ENCODE data around the gene TJP3.

The TJP3 gene

GRCh38 chr19:3671680-3672574 is 36.3 kb upstream of the TJP3 start:
- in situ Hi-C loops (cut with HindIII; ENCODE audit: low sequenced_read_pairs), result no loop called here

DNA sequence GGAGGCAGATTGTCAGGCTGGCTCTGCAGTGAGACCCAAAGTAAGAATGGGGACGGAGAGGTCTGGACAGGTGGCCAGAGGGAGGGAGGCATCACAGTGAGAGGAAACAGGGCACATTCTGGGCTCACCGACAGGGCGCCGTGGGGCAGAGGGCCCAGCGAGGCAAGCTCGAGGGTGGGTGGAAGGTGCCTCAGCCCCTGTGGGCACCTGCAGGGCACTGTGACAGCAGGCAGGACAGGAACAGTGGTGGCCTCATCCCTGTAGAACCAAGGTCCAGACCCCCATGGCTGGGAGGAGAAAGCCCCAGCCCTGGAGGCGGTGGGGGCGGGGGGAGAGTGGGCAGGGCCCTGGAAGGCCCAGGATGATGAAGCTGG is 35.6 kb upstream of the TJP3 start:
- in situ Hi-C loops (cut with HindIII; ENCODE audit: low sequenced_read_pairs), result no loop called here

DNA sequence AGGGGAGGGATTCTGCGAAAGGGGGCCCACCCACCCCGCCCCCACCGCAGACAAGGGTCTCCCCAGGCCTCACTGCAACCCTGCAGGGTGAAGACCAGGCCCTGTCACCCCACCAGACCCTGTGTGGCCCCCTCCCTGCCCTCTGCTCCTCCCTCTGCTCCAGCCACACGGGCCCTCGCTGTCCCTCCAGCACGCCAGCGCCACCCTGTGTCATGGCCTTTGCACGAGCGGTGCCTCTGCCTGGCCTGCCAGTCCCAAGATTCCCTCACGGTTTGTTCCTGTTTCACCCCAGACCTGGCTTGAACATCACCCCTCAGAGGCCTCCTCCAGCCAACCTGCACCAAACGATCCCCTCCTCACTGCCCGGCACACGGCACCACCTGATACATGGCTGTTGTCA is 35.2 kb upstream of the TJP3 start:
- in situ Hi-C loops (cut with HindIII; ENCODE audit: low sequenced_read_pairs), result no loop called here

- in situ Hi-C loops (cut with HindIII; ENCODE audit: low sequenced_read_pairs), result no loop called here
These were observed 34.4 kb upstream of the TJP3 start for GRCh38 chr19:3673506-3674439.

DNA sequence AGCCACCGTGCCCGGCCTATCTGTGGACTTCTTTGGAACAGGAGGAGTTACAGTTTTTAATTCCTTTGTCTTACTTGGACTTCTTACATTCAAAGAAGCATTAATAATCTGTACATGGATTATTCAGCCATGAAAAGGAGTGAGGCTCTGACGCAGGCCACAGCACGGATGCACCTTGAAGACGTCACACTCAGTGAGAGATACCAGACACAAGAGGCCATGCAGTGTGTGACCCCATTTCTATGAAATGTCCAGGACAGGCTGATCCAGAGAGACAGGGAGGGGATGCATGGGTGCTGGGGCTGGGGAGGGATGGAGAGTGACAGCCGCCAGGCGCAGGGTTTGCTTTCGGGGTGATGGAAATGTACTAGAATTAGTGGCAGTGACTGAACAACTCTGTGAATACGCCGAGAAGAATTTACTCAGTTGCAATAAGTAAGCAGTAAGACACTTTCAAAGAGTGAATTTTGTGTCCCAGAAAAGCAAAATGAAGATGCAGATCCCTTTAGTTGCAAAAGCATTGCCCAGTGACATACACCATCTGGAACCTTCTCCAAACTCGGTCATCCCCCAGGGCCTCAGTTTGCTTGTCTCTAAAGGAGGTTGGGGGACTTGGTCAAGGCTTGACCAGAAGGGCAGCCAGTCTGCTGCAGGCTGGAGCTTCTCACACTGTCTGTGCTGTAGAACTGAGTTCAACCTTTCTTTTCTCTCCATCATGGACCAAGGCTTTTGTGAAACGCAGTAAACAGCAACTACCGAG is 33.2 kb upstream of the TJP3 start:
- in situ Hi-C loops (cut with HindIII; ENCODE audit: low sequenced_read_pairs), result no loop called here

- in situ Hi-C loops (cut with HindIII; ENCODE audit: low sequenced_read_pairs), result no loop called here
These were observed 30.0 kb upstream of the TJP3 start for GRCh38 chr19:3678188-3678587.

- in situ Hi-C loops (cut with HindIII; ENCODE audit: low sequenced_read_pairs), result no loop called here
These were observed 29.0 kb upstream of the TJP3 start for GRCh38 chr19:3679138-3679537.

DNA sequence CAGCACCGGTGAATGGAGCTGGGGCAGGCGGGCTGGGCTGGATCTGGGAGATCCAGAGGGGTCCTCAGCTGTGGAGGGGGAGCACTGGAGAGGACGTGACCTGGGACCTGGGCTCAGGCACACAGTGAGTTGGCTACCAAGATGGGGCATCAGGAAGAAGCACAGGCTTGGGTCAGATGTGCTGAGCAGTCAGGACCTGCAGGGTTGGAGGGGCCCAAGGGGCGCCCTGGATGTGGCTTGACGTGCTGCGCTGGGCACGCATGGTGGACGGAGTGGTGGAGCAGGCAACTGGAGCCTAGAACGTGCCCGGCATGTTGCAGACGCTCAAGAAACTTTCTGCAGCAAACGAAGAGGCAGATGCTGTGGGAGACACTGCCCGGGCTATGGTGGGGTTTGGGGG is 28.6 kb upstream of the TJP3 start:
- in situ Hi-C loops (cut with HindIII; ENCODE audit: low sequenced_read_pairs), result no loop called here

DNA sequence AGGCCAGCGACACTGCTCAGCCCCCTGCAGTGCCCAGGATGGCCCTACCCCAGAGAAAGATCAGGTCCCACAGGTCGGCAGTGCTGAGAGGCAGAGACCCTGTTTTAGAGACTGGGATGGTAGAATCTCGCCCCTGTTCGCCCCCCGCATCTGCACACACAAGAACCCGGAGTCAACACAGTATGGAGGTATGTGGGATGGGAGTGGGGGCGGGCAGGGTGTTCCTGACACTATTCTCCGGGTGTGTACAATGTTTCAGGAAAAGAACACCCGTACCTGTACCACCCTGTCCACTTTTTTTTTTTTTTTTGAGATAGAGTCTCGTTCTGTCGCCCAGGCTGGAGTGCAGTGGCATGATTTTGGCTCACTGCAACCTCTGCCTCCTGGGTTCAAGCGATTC is 27.2 kb upstream of the TJP3 start:
- in situ Hi-C loops (cut with HindIII; ENCODE audit: low sequenced_read_pairs), result no loop called here

DNA sequence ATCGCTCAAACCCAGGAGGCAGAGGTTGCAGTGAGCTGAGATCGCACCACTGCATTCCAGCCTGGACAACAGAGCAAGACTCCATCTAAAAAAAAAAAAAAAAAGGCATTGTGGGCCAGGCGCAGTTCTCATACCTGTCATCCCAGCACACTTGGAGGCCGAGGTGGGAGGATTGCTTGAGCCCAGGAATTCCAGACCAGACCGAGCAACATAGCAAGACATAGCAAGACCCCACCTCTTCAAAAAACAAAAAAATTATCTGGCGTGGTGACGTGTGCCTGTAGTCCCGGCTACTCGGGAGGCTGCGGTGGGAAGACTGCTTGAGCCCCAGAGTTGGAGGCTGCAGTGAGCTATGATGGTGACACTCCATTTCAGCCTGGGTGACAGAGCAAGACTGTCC is 25.9 kb upstream of the TJP3 start:
- in situ Hi-C loops (cut with HindIII; ENCODE audit: low sequenced_read_pairs), result no loop called here

DNA sequence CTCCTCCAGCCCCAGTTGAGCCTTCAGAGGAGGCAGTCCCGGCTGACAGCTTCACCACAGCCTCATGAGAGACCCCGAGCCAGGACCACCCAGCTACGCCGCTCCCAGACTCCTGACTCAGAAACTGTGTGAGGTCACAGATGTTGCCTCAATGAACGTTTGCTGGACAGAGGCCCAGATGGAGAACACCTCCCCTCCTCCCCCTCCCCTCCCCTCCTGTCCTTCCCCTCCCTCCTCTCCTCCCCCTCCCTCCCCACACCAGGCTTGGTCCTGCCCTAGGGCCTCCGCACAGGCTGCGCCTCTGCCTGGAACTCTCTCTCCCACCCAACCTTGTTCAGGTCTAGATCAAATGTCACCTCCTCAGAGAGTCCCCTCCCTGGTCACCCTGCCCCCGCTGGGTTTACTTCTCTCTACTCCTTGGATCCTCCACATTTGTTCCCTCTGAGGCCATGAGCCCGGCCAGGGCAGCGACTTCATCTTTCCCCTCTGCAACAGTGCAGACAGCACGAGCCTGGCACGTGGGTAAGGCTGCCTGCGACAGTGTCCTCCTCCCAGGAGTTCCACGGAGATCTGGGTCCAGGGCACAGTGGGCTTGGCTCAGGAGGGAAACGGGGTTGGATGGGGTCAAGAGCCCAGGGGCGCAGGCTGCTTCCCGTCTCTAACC is 25.3 kb upstream of the TJP3 start:
- in situ Hi-C loops (cut with HindIII; ENCODE audit: low sequenced_read_pairs), result no loop called here

- in situ Hi-C loops (cut with HindIII; ENCODE audit: low sequenced_read_pairs), result no loop called here
These were observed 24.7 kb upstream of the TJP3 start for GRCh38 chr19:3683405-3684053.

GRCh38 chr19:3684054-3684816 is 23.9 kb upstream of the TJP3 start:
- in situ Hi-C loops (cut with HindIII; ENCODE audit: low sequenced_read_pairs), result no loop called here

- in situ Hi-C loops (cut with HindIII; ENCODE audit: low sequenced_read_pairs), result no loop called here
These were observed 23.3 kb upstream of the TJP3 start for GRCh38 chr19:3684817-3685410.

GRCh38 chr19:3687393-3687773 is 20.8 kb upstream of the TJP3 start:
- in situ Hi-C loops (cut with HindIII; ENCODE audit: low sequenced_read_pairs), result no loop called here

DNA sequence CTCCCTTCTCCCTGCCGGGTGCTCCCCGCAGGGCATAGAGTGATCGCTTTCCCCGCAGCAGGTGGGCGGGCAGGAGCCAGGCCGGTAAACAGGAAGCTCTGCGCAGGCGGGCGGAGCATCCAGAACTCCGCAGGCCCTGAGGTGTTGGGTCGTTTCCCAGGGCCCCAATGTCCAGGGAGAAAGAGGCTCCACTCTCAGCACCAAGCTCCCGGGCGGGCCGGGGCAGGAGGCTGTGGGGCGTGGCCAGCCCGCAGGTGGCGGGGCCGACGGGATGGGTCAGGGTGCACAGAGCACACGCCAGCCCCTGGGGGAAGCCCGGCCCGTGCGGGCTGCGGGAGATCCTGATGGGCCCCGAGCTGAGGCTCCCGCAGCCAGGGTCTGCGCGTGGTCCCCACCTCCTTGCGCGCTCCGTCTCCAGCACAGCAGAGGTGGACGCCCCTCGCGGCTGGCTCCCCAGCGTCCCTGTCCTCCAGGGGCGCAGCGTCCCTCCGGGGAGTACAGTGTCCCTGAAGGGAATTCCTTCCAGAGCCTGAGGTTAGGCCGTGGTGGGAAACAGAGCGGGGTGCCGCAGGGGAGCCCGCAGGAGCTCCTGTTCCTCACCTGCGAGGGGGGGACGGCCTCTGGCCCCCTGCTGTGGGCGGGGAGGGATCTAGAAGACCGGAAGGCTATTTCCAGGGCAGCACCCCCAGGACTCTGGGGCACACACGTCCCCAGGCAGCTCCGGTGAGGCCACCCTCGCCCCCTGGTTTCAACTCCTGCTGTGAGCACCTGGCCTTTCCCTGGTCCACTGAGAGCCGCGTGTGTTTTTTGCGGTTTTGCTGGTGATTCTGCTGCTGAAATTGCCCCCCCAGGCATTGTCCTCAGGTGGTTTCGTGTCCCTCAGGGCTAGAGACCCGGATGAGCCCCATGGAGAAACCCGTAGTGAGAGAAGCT is 20.1 kb upstream of the TJP3 start:
- in situ Hi-C loops (cut with HindIII; ENCODE audit: low sequenced_read_pairs), result no loop called here

DNA sequence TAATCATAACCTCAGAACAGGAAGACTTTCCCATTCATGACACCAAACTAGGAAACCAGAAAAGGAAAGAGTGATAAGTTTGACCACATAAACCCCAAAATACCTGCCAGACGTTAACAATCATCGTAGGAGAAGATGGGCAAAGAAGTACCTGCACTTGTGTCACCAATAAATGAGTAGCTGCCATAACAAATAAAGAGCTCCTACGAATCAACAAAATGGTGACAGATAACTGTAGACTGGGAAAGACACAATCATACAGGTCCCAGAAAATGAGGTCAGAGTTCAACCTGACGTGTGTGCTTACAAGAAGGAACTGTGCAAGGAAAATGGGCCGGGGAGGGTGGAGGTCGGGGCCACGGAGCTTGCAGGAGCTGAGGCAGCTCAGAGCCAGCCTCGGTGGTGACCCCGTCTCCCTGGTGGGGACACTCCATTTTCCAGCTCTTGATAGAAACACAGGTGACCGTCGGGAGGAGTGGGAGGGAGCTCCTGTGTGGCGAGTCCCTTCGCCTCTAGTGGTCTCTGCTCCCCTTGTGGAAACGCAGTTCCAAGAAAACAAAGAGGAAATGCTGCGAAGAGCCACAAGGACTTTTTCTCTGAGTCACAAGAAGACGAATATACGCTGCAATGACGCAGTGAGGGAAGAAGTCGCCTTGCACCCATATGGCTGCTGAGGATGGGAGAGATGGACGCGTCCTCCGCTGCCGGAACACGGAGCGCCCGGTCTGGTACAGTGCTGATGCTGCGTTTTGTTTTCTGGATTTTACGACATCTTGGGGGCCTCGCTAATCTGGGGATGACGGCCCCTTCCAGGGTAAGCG is 17.4 kb upstream of the TJP3 start:
- in situ Hi-C loops (cut with HindIII; ENCODE audit: low sequenced_read_pairs), result no loop called here

Measured in endothelial cell of hepatic sinusoid (primary cell).